Gastroesophageal sphincter (tissue), 4 donors: ENCODE measurements around the gene KLHL29. TPM values are rescaled to one million over a fixed set of nuclear protein-coding genes. Genes with fewer than 3 reads are reported as not detected.

Source experiments
- ATAC-seq: fragments of 150-250 bp; one replicate; pipeline ENCODE4 v1.9.1; 2016; ENCODE audit warnings: mild to moderate bottlenecking, moderate library complexity
- H3K27ac ChIP-seq, 4 donors: fragments of 200-600 bp; sonication (generic) in 3 of 4; 1 replicate in 3 of 4; 2 replicates in 1 of 4; pipeline ENCODE4 v1.5.1; 2016 to 2019
- H3K27me3 ChIP-seq: fragments of 200-600 bp; sonication (generic); one replicate; pipeline ENCODE4 v1.5.1; 2019
- H3K36me3 ChIP-seq, 2 donors: fragments of 200-600 bp; sonication (generic); one replicate each; pipeline ENCODE4 v1.5.1; 2019; ENCODE audit warnings: control low read depth in 1 of 2
- H3K4me1 ChIP-seq, 3 donors: fragments of 200-600 bp; sonication (generic); 1 replicate in 2 of 3; 2 replicates in 1 of 3; pipeline ENCODE4 v1.5.1; 2016 to 2019; ENCODE audit warnings: control low read depth in 2 of 3
- H3K4me3 ChIP-seq, 2 donors: fragments of 200-600 bp; sonication (generic); one replicate each; pipeline ENCODE4 v1.5.1; 2019; ENCODE audit warnings: mild to moderate bottlenecking in 1 of 2, moderate library complexity in 1 of 2
- H3K9me3 ChIP-seq, 3 donors: fragments of 200-600 bp; sonication (generic); one replicate each; pipeline ENCODE4 v1.5.1; 2017 to 2019; ENCODE audit warnings: control low read depth in 2 of 3
- EP300 ChIP-seq: sonication (generic); formaldehyde crosslinking; IDR thresholded peaks from one replicate; pipeline ENCODE4 v1.6.1; 2017; ENCODE audit warnings: antibody characterized with exemption, mild to moderate bottlenecking
- POLR2A ChIP-seq, 2 donors: fragments of 450-650 bp; IDR thresholded peaks; one replicate each; pipeline ENCODE4 v1.6.1; 2017; ENCODE audit warnings: antibody characterized with exemption in 2 of 2, mild to moderate bottlenecking in 2 of 2, moderate library complexity in 1 of 2
- POLR2AphosphoS5 ChIP-seq: sonication (generic); formaldehyde crosslinking; IDR thresholded peaks from one replicate; pipeline ENCODE4 v1.6.1; 2017; ENCODE audit warnings: antibody characterized with exemption
- WGBS, 2 donors: methylation state at CpG; one replicate each; pipeline ENCODE4 v1.1.5; 2018; ENCODE audit warnings: low coverage in 1 of 2; 5-methylcytosine and 5-hydroxymethylcytosine counted together
- total RNA-seq, 4 donors: library from RNA; depleted of rRNA; stranded (reverse); fragments of >200 nt; gene quantifications; one replicate each; pipeline ENCODE4 v1.1.0, GENCODE V29; 2016
- TF ChIP-seq, protein P1 (sequence below), 4 experiments: fragments of 200-600 bp in 2 of 4; fragments of 450-650 bp in 2 of 4; sonication (generic) in 1 of 4; IDR thresholded peaks; one replicate each; pipeline ENCODE4 v1.5.1; 2017 to 2019; ENCODE audit warnings: antibody characterized with exemption in 4 of 4, mild to moderate bottlenecking in 2 of 4, moderate library complexity in 2 of 4

Gene KLHL29
- total RNA-seq, 4 donors from 2014 or later, result 15.2 to 31.5 (median 24.2) TPM

DNA sequence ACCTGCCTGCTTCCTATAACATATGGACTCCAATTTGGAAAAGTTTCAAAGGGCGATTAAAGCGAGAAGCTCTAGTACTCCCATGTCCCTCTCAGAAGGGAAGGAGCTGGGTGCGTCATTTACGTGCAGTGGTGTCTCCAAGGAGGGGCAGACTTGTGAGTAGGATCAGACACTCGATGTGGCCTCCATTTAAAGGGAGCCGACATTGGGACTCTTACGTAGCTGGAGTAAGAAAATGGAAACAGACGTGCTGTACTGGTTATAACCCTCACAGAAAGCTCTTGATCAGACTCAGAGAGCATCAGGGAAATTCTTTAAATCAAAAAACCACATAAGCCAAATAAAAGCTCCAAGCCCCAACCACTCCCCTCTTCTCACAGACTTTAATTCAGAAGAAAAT is 198.5 kb downstream of the KLHL29 start:
- ATAC-seq, result no peak
- TF ChIP-seq POLR2A (IDR thresholded peaks at IDR 0.05) (no peak), POLR2AphosphoS5 (no peak), EP300 (no peak)
- TF ChIP-seq, protein P1, sequence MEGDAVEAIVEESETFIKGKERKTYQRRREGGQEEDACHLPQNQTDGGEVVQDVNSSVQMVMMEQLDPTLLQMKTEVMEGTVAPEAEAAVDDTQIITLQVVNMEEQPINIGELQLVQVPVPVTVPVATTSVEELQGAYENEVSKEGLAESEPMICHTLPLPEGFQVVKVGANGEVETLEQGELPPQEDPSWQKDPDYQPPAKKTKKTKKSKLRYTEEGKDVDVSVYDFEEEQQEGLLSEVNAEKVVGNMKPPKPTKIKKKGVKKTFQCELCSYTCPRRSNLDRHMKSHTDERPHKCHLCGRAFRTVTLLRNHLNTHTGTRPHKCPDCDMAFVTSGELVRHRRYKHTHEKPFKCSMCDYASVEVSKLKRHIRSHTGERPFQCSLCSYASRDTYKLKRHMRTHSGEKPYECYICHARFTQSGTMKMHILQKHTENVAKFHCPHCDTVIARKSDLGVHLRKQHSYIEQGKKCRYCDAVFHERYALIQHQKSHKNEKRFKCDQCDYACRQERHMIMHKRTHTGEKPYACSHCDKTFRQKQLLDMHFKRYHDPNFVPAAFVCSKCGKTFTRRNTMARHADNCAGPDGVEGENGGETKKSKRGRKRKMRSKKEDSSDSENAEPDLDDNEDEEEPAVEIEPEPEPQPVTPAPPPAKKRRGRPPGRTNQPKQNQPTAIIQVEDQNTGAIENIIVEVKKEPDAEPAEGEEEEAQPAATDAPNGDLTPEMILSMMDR (IDR thresholded peaks at IDR 0.05), result no peak
- Histone ChIP-seq H3K27me3 (no peaks in the 10 kb centered on the region), H3K4me1 (peaks cover 0 to 46% (median 3%) of the 10 kb centered on the region in 3 donors), H3K36me3 (no peaks in the 10 kb centered on the region), H3K9me3 (no peaks in the 10 kb centered on the region), H3K27ac (peak overlapping the region in 3 of 4 donors; percentile 78 to 88 (median 88)), H3K4me3 (no peak overlapping the region)
- 91 to 96% methylated on average over 6 to 7 of the region's 8 CpGs for WGBS, 2 donors

DNA sequence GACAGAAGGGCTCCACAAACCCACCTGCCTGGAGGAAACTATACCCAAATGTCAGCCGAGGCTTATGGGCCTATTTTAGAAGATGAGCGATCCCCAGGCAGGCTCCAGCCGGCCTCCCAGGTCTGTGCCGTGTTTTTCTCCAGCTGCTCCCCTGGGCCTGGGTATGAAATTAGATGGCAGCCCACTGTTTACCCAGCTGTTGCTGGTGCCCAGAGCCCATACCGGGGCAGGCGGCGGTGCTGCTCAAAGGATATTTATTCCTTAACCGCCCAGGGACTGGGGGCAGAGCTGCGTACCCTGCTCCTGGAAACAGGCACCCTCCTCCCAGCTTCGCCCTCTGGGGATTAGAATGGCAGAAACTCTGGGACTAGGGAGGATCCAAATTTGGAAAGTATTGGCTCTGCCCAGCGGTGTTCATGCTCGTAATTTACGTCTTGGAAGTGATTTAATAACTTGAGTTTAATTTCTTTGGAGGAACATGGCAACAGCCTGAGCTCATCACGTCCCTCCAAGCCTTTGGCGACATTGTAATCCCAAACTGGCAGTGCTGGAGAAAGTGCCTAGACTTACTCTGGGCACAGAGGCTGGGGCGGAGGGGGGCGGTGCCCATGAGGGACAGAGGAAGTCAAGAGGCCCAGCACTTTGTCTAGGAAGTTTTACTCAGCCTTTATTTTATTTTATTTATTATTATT is 199.2 kb downstream of the KLHL29 start:
- peaks cover 0 to 49% (median 10%) of the 10 kb centered on the region in 3 donors for H3K4me1 ChIP-seq
- 62 to 95% methylated on average over 6 to 17 of the region's 17 CpGs for WGBS, 2 donors
- no peaks in the 10 kb centered on the region for H3K27me3 ChIP-seq
- H3K27ac ChIP-seq, result peak overlapping the region in 3 of 4 donors; percentile 78 to 88 (median 88)
- no peaks in the 10 kb centered on the region for H3K36me3 ChIP-seq
- H3K9me3 ChIP-seq, result no peaks in the 10 kb centered on the region
- peak; percentile 54 for ATAC-seq
- TF ChIP-seq POLR2AphosphoS5 (peak; percentile 81), EP300 (no peak), POLR2A (IDR thresholded peaks at IDR 0.05) (no peak)
- TF ChIP-seq, protein P1 (IDR thresholded peaks at IDR 0.05), result no peak
- H3K4me3 ChIP-seq, result no peak overlapping the region

DNA sequence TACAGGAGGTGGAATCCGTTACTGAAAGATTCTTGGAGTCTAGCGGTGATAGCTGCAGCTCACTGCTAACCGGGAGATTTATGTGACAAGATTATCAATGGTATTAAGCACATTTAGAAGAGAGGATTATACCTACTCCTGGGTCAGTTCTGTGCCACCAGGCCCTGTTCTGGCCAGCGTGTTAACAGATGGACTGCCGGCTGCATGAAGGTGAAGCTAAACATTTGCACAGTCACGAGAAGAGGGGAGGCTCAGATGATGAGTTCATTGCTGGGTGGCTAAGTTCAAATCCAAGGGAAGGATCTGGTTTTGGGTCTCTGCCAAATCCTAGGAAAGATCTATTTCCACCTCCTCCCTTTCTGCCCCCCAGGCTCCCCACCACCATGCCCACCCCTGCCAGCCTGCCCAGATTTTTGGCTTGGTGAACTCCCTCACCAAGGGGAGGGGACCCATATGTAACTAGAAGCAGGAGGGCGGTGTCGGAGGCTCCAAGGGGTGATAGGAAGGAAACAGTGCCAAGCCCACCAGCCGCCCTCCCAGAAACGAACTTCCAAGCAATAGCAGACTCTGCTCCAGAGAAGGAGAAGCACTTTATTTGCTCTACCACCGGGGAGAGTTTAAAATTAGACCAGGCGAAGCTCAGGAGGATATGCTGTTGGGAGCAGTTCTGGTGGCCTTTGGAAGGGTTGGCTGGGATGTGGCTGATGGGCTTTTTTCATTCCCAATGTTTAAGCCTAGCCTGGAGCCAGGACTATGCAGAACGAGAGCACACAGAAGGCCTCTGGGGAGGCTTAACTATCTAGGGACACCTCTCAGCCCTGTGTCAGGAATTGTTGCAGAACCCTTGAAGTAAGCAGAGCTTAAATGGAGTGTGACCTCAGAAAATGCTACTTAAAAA is 200.5 kb downstream of the KLHL29 start:
- WGBS, 2 donors, result 53 to 62% methylated on average over 5 to 12 of the region's 13 CpGs
- H3K9me3 ChIP-seq, result no peaks in the 10 kb centered on the region
- H3K4me3 ChIP-seq, result no peak overlapping the region
- peaks cover 0 to 62% (median 17%) of the 10 kb centered on the region in 3 donors for H3K4me1 ChIP-seq
- ATAC-seq, result no peak
- H3K27me3 ChIP-seq, result no peaks in the 10 kb centered on the region
- TF ChIP-seq, protein P1 (IDR thresholded peaks at IDR 0.05), result no peak
- TF ChIP-seq EP300, result no peak
- no peak for TF ChIP-seq POLR2A (IDR thresholded peaks at IDR 0.05)
- TF ChIP-seq POLR2AphosphoS5, result no peak
- peak overlapping the region; percentile 32 to 88 (median 83) for H3K27ac ChIP-seq
- no peaks in the 10 kb centered on the region for H3K36me3 ChIP-seq

DNA sequence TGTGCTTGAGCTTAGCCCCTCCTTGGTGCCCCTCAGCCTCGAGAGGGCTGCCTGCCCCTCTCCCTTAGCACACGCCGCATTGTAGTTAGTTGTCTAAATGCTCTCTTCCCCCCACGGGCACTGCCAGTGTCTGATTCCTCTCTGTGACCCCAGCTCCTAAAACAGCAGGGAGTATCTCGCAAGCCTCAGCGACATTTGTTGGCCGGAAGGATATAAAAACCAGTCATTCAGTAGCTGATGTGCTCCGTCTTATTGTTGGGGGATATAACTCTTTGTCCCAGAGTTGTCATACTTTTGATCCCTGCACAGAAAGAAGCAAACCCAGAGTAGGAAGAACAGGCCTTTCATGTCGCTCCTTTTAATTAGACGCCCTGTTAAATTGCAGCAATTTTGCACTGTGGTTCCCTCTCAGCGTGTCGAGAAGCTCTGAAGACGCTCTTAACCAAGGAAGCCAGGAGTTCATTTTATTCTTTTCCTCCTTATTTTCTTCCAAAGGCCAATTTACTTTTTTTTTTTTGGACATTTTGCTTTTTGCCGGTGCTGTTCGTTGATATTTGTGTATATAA is 201.8 kb downstream of the KLHL29 start:
- Histone ChIP-seq H3K27me3 (no peaks in the 10 kb centered on the region), H3K36me3 (no peaks in the 10 kb centered on the region), H3K4me3 (no peak overlapping the region), H3K27ac (peak overlapping the region in 3 of 4 donors; percentile 78 to 88 (median 88)), H3K9me3 (no peaks in the 10 kb centered on the region), H3K4me1 (peaks cover 0 to 75% (median 23%) of the 10 kb centered on the region in 3 donors)
- ATAC-seq, result no peak
- WGBS, 2 donors, result 84 to 88% methylated on average over 14 to 15 of the region's 15 CpGs
- TF ChIP-seq, protein P1 (IDR thresholded peaks at IDR 0.05), result no peak
- TF ChIP-seq EP300 (no peak), POLR2A (IDR thresholded peaks at IDR 0.05) (no peak), POLR2AphosphoS5 (no peak)
